ENCODE data around the gene SPATS1. TPM values are rescaled to one million over a fixed set of nuclear protein-coding genes. Genes with fewer than 3 reads are reported as not detected.

The SPATS1 gene
- total and polyA plus RNA-seq, 2 of the 13 experiments (the other 11 are each of a cell fraction or from before 2014, with no cell fraction given) = not detected

DNA sequence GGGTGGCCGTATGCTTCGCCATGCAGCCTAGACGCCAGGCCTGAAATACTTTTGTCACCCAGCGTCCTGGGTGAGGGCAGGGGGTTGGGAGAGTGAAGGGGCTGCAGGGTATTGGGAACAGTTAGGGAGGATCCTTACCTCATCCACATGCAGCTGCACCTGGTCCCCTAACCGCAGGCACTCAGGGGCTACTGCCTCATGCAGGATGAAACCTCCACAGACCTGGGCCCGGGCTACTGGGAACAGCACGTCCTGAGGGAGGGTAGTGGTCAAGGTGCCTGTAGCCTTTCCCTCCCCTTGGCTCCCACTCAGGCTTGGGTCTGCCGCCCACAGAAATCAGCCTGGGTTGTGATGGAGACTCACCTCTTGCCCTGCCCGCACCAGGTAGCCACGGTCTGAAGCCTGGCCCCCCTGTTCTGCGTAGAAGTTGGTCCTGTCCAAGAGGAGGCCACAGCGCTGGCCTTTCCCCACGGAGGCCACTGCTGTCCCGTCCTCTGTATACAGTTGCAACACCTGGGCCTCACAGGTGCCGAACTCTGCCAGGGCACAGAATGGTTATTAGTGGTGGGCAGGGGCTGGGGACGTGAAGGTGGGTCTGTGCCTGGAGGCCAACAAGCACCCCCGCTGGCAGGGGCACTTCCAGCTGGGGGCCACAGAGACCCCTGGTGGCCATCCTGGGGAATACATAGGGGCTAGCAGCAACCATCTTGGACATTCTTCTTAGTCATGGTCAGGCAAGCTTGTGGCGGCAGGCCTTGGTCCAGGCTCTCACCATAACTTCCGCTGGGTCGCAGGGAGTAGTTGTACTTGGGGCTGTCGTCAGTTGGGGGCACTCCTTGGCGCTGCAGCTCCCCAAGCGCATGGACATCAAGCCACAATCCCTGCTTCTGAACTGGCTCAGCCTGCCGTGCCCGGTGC, 37.9 kb upstream of the SPATS1 start (continued):
- TF ChIP-seq, protein P1, sequence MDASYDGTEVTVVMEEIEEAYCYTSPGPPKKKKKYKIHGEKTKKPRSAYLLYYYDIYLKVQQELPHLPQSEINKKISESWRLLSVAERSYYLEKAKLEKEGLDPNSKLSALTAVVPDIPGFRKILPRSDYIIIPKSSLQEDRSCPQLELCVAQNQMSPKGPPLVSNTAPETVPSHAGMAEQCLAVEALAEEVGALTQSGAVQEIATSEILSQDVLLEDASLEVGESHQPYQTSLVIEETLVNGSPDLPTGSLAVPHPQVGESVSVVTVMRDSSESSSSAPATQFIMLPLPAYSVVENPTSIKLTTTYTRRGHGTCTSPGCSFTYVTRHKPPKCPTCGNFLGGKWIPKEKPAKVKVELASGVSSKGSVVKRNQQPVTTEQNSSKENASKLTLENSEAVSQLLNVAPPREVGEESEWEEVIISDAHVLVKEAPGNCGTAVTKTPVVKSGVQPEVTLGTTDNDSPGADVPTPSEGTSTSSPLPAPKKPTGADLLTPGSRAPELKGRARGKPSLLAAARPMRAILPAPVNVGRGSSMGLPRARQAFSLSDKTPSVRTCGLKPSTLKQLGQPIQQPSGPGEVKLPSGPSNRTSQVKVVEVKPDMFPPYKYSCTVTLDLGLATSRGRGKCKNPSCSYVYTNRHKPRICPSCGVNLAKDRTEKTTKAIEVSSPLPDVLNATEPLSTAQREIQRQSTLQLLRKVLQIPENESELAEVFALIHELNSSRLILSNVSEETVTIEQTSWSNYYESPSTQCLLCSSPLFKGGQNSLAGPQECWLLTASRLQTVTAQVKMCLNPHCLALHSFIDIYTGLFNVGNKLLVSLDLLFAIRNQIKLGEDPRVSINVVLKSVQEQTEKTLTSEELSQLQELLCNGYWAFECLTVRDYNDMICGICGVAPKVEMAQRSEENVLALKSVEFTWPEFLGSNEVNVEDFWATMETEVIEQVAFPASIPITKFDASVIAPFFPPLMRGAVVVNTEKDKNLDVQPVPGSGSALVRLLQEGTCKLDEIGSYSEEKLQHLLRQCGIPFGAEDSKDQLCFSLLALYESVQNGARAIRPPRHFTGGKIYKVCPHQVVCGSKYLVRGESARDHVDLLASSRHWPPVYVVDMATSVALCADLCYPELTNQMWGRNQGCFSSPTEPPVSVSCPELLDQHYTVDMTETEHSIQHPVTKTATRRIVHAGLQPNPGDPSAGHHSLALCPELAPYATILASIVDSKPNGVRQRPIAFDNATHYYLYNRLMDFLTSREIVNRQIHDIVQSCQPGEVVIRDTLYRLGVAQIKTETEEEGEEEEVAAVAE (CRISPR knock-in tag; IDR thresholded peaks at IDR 0.05; ENCODE audit: borderline replicate concordance) = no peak
- TF ChIP-seq ZBTB42 (CRISPR knock-in tag; IDR thresholded peaks at IDR 0.05) = no peak
- no peak for TF ChIP-seq ZNF552 (CRISPR knock-in tag; IDR thresholded peaks at IDR 0.05; ENCODE audit: borderline replicate concordance)
- no peak for TF ChIP-seq GTF2F1 (IDR thresholded peaks at IDR 0.05; ENCODE audit: low read length)
- 0 out of 2 replicates have a peak, but pooled peaks have one; percentile 67 for TF ChIP-seq CCDC6 (CRISPR knock-in tag; IDR thresholded peaks at IDR 0.05)

- Histone ChIP-seq H2AFZ (ENCODE audit: low read length) (no peak overlapping the region), H3K4me1 (ENCODE audit: insufficient read depth, low read length) (no peaks in the 10 kb centered on the region), H3K4me3 (replicated peaks in 1 of 3; ENCODE audit: insufficient read depth in 1 of 3, low read depth in 2 of 3, low read length in 3 of 3) (no peak overlapping the region), H3K9me3 (ENCODE audit: low read length) (no peaks in the 10 kb centered on the region), H3K27me3 (ENCODE audit: control insufficient read depth in 1 of 2, insufficient read depth in 2 of 2, low read length in 2 of 2) (no peaks in the 10 kb centered on the region), H3K36me3 (replicated peaks in 1 of 2; ENCODE audit: control insufficient read depth in 1 of 2, insufficient read depth in 2 of 2, low read length in 2 of 2) (peaks cover 60 to 80% of the 10 kb centered on the region in 2 experiments), H4K20me1 (ENCODE audit: insufficient read depth, low read length) (no peaks in the 10 kb centered on the region), H3K27ac (ENCODE audit: extremely low read length, insufficient read depth, low read length) (no peak overlapping the region), H3K9ac (ENCODE audit: insufficient read depth, low read depth, low read length) (no peak overlapping the region), H3K4me2 (ENCODE audit: low read depth, low read length) (no peak overlapping the region), H3K79me2 (ENCODE audit: insufficient read depth, low read length) (no peaks in the 10 kb centered on the region)
- CTCF ChIA-PET (ENCODE audit: low intra/inter-chr PET ratio, low total read pairs) = interaction anchor here (3.9 kb wide), 1 partner anchor 37 kb away, joined by 37 read pairs; no protein-coding TSS in a partner anchor
- POLR2A ChIA-PET = interaction anchor here (1.1 to 1.9 kb wide), 4 partner anchors 8 to 59 kb away, joined by 4 to 7 read pairs (median 4); partner anchors contain the start of genes AARS2 and HSP90AB1
- WGBS (ENCODE audit: low lambda C conversion rate) = 100% methylated on average over 3 of the region's 5 CpGs
- FAIRE-seq (no peak), DNase-seq (ENCODE audit: low spot score) (no peak), ATAC-seq (peak; percentile 3; the same call in 1 of the 3 replicates)
- in situ Hi-C loops (cut with HindIII; ENCODE audit: extremely low pct_ligation_motif_present, low pct_unique_long_range_greater_than_20kb) (no loop called here), intact Hi-C loops (cut with micrococcal nuclease; ENCODE audit: unreplicated experiment) (no loop called here)
- TF ChIP-seq CCDC6 (CRISPR knock-in tag; IDR thresholded peaks at IDR 0.05) = 0 out of 2 replicates have a peak, but pooled peaks have one; percentile 2
- TF ChIP-seq SALL1 (CRISPR knock-in tag; IDR thresholded peaks at IDR 0.05) = 0 out of 2 replicates have a peak, but pooled peaks have one; percentile 2
- TF ChIP-seq ZNF605 (CRISPR knock-in tag; IDR thresholded peaks at IDR 0.05) = 0 out of 2 replicates have a peak, but pooled peaks have one; percentile 26
- no peak for TF ChIP-seq ETV6 (CRISPR knock-in tag; conservative IDR thresholded peaks at IDR 0.05)
- BruUV-seq (replicated peaks) = no TSS peak
These were observed 37.2 kb upstream of the SPATS1 start for GRCh38 chr6:44305200-44305725.

Data from HepG2 (cell line).